Stimulated activated CD4-positive, alpha-beta T cell treated with anti-CD3 and anti-CD28 coated beads, Interleukin-1b, Interleukin-23, amount 100 ng/mL, for 1 hour (primary cell): ENCODE data around the gene CFC1B.
"Not testable (repeated sequence)": the region's sequence is repeated elsewhere in the genome, so short reads cannot be mapped to it uniquely, and the experiment has no call there.

Experiments used
- DNase-seq, 2 donors: peaks; one replicate each; pipeline ENCODE4 v3.0.0-alpha.2; 2020; ENCODE audit warnings: low read depth in 2 of 2

The CFC1B gene

GRCh38 chr2:130566165-130566564 is 45.1 kb downstream of the CFC1B start:
- DNase-seq = not testable (repeated sequence)

GRCh38 chr2:130571929-130572328 is 50.9 kb downstream of the CFC1B start:
- not testable (repeated sequence) for DNase-seq

- not testable (repeated sequence) for DNase-seq
Measured at GRCh38 chr2:130574230-130574629, 53.2 kb downstream of the CFC1B start.

- not testable (repeated sequence) for DNase-seq
Measured at GRCh38 chr2:130576209-130576784, 55.3 kb downstream of the CFC1B start.

GRCh38 chr2:130577559-130577958 is 56.5 kb downstream of the CFC1B start:
- not testable (repeated sequence) for DNase-seq
